HG02884 (cell line): Measurements from ENCODE around the gene KCNK4.

Source experiments
- ATAC-seq: cut with Tn5 transposase; IDR thresholded peaks from one replicate; pipeline ENCODE4 v1.9.1; 2021; ENCODE audit warnings: mild to moderate bottlenecking, moderate library complexity; ENCODE audit not compliant: unreplicated experiment

Gene KCNK4

GRCh38 chr11:64291262-64291751 is at the start of gene KCNK4:
KCNK4 (plus strand) TSS chr11:64291302; CDS start chr11:64293019, 1,717 bp downstream.
- ATAC-seq, result no peak

GRCh38 chr11:64241491-64242374 is 49.4 kb upstream of the KCNK4 start:
- ATAC-seq, result peak; percentile 48

- no peak for ATAC-seq
Measured at GRCh38 chr11:64243236-64243854, 47.8 kb upstream of the KCNK4 start.

- no peak for ATAC-seq
Measured at GRCh38 chr11:64244107-64244506, 47.0 kb upstream of the KCNK4 start.

GRCh38 chr11:64244966-64245365 is 46.1 kb upstream of the KCNK4 start:
- no peak for ATAC-seq

- no peak for ATAC-seq
Measured at GRCh38 chr11:64245401-64245796, 45.7 kb upstream of the KCNK4 start.

- ATAC-seq, result no peak
Measured at GRCh38 chr11:64245797-64246620, 45.1 kb upstream of the KCNK4 start.

- peak; percentile 12 for ATAC-seq
Measured at GRCh38 chr11:64246621-64246870, 44.6 kb upstream of the KCNK4 start.

- peak; percentile 45 for ATAC-seq
Measured at GRCh38 chr11:64246871-64247728, 44.0 kb upstream of the KCNK4 start, which contains the start of gene PPP1R14B. PPP1R14B (minus strand) TSS chr11:64246943; CDS start chr11:64246673, 270 bp downstream.

- ATAC-seq, result no peak
Measured at GRCh38 chr11:64247729-64248531, 43.2 kb upstream of the KCNK4 start.

GRCh38 chr11:64248578-64248977 is 42.5 kb upstream of the KCNK4 start:
- no peak for ATAC-seq

- no peak for ATAC-seq
Measured at GRCh38 chr11:64249038-64249437, 42.1 kb upstream of the KCNK4 start.

- no peak for ATAC-seq
Measured at GRCh38 chr11:64249563-64250414, 41.3 kb upstream of the KCNK4 start.

GRCh38 chr11:64250415-64251015 is 40.6 kb upstream of the KCNK4 start:
- ATAC-seq, result no peak

GRCh38 chr11:64251016-64251752 is 39.9 kb upstream of the KCNK4 start, which contains the start of gene PLCB3:
PLCB3 (plus strand) TSS chr11:64251530; CDS start chr11:64251650, 120 bp downstream.
- no peak for ATAC-seq

- ATAC-seq, result no peak
Measured at GRCh38 chr11:64251753-64252002, 39.4 kb upstream of the KCNK4 start.

- no peak for ATAC-seq
Measured at GRCh38 chr11:64252003-64252872, 38.9 kb upstream of the KCNK4 start.
